SK-MEL-5 (cell line): ENCODE measurements around the gene EGFLAM. TPM values are rescaled to one million over a fixed set of nuclear protein-coding genes. Genes with fewer than 3 reads are reported as not detected.
A peak's percentile ranks its signal among the peaks of the same experiment; 100 is the strongest.

Source experiments
- DNase-seq: peaks from one replicate; pipeline ENCODE4 v3.0.0-alpha.2; 2016; ENCODE audit warnings: low read depth, low spot score
- in situ Hi-C: cut with HindIII; loops from 2 replicates; pipeline ENCODE4 v1.10.0; 2016; ENCODE audit warnings: low sequenced_read_pairs, high pct_unique_total_duplicates, low pct_unique_long_range_greater_than_20kb
- total RNA-seq: library from RNA; depleted of rRNA; stranded (reverse); fragments of >200 nt; shearing (Covaris generic); gene quantifications from 2 replicates; pipeline ENCODE4 v1.2.3, GENCODE V29; 2014

Gene EGFLAM
- total RNA-seq, 1 experiment from 2014 or later: not detected

DNA sequence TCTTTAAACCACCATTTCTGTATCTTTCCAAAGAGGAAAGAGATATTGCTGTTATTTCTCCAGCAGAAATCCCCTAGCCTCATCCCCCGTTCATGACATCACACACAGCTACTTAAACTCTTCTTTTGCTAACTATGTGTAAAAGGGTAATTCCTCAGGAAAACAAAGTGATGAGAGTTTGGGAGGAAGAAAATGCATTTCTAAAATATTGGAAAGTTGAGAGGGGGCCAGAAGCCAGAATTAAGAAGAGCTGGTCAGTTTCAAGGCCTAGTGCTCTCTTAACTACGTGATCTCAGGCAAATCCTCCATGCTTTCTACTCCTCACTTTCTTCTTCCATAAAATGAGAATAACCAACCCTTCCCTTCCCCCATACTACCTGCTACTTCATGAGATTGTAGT, 188.7 kb downstream of the EGFLAM start:
- in situ Hi-C loops: loop anchor here (25.0 kb wide), 1 partner anchor 90 kb away; no protein-coding TSS in a partner anchor
- no peak for DNase-seq

DNA sequence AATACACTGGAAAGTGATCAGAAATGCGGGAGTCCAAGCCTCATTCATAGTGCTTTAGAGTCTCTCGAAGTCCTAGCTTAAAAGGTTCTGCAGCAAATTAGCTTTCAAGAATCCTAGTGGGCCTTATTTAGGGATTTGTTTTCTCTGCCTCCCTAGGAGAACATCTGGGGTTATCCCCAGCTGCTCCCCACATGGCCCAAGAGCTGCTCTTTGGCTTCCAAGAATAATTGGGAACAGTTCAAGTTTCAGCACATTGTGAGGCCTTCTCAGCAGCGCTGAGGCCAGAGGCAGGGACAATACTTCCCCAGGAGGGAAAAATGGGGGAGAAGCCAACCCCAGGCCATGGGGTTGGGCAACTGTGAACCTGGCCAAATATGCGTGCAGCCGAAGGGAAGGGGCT, 189.4 kb downstream of the EGFLAM start:
- no peak for DNase-seq
- in situ Hi-C loops: loop anchor here (25.0 kb wide), 1 partner anchor 90 kb away; no protein-coding TSS in a partner anchor

GRCh38 chr5:38448568-38449350, 190.4 kb downstream of the EGFLAM start:
- DNase-seq: peak; percentile 35
- in situ Hi-C loops: loop anchor here (25.0 kb wide), 1 partner anchor 89 kb away; no protein-coding TSS in a partner anchor

- no peak for DNase-seq
- in situ Hi-C loops: no loop called here
Measured at GRCh38 chr5:38450627-38451026, 192.3 kb downstream of the EGFLAM start.

DNA sequence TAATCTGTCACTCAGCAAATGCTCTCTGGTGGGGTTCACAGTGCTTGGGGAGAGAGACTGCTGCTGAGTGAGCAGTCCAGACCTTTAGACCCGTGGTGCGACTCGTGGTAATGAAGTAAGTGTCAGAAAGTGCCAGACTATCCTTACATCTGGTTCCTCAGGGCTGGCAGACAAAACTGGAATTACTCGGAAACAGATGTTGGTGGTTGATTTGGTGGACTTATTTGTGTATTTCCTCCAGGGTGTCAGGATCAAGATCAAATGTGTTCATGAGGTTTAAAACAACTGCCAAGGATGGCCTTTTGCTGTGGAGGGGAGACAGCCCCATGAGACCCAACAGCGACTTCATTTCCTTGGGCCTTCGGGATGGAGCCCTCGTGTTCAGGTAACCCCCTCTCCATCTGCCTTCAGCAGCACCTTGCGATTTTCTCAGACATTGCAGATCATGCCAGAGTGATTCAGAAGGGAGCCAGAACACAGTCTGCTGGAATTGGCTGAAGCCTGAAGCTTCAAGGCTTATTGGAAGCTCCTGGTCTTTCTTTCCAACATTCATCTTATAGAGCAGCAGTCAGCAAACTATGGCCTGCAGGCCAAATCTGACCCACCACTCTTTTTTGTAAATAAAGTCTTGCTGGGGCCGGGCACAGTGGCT, 192.8 kb downstream of the EGFLAM start:
- in situ Hi-C loops: no loop called here
- DNase-seq: no peak

DNA sequence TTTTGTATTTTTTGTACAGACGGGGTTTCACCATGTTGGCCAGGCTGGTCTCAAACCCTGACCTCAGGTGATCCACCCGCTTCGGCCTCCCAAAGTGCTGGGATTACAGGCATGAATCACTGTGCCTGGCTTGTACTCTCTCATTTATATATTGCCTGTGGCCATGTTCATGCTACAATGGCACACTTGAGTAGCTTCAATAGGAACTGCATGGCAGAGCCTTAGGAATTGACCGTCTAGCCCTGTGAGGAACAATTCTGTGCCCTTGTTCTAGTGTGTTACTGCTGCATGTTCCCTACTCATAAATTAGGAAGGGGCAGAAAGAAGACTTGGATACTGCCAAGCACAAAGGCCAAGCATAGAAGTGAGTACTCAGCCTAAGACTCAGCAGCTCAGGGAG, 193.8 kb downstream of the EGFLAM start:
- DNase-seq: peak; percentile 96
- in situ Hi-C loops: no loop called here

DNA sequence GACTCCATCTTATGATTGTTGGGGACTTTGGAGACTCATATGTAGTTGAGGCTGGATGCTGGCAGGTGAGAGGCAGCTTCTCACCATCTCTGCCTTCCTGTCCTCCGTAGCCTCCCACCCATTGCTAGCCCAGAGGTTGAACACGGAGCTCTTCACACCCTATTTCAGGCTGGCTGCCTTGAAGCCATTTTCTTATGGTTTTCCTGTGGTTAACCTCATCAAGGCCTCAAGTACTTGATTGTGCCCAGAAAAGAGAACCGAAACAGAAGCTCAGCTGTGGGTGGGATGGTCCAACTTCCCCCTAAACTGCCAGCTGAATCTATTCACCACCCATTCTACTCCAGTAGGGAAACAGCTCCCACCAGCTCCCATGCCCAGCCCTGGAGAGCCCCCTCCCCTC, 195.1 kb downstream of the EGFLAM start:
- in situ Hi-C loops: no loop called here
- peak; percentile 20 for DNase-seq

GRCh38 chr5:38453921-38454320, 195.6 kb downstream of the EGFLAM start:
- no peak for DNase-seq
- in situ Hi-C loops: no loop called here

DNA sequence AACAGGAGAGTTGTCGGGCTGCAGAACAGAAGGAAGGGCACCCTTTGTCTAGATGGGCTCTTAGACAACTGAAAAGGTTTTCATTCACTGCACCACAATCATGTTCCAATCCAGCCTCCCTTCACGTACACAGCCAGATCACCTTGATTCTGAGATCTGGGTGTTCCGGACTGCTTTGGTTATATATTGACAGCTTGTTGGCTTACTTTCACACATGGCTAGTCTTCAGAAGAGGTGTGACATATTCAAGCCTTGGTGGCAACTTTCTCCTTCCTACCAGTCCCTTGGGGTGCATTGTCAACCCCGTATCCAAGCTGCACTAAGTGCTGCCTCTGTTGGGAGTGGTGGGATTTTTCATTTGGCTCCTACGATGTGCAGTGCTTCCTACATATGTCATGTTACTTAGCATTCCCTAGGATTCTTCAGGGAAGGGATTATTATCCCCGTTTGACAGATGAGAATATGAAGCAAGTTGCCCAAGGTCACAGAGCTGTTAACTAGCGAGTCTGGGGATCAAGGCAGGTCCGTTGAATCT, 197.5 kb downstream of the EGFLAM start:
- DNase-seq: no peak
- in situ Hi-C loops: no loop called here

GRCh38 chr5:38456657-38457399, 198.5 kb downstream of the EGFLAM start:
- DNase-seq: no peak
- in situ Hi-C loops: no loop called here

DNA sequence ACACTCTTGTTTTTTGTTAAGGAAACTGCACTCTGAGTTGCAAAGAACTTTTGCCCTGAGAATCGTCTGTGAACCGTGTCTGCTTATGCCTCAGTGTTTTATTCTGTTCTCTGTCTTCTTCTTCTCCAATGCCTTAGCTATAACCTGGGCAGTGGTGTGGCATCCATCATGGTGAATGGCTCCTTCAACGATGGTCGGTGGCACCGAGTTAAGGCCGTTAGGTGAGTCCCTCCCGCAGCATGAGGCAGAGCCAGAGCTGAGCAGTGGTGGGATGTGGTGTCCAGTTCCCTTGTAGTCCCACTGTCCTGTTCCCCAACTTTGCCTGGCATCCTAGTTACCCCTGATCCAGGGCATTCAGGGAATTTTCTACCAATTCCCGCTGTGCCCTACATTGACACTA, 199.8 kb downstream of the EGFLAM start:
- in situ Hi-C loops: no loop called here
- DNase-seq: no peak

GRCh38 chr5:38462976-38463633, 204.7 kb downstream of the EGFLAM start:
- no peak for DNase-seq
- in situ Hi-C loops: no loop called here

DNA sequence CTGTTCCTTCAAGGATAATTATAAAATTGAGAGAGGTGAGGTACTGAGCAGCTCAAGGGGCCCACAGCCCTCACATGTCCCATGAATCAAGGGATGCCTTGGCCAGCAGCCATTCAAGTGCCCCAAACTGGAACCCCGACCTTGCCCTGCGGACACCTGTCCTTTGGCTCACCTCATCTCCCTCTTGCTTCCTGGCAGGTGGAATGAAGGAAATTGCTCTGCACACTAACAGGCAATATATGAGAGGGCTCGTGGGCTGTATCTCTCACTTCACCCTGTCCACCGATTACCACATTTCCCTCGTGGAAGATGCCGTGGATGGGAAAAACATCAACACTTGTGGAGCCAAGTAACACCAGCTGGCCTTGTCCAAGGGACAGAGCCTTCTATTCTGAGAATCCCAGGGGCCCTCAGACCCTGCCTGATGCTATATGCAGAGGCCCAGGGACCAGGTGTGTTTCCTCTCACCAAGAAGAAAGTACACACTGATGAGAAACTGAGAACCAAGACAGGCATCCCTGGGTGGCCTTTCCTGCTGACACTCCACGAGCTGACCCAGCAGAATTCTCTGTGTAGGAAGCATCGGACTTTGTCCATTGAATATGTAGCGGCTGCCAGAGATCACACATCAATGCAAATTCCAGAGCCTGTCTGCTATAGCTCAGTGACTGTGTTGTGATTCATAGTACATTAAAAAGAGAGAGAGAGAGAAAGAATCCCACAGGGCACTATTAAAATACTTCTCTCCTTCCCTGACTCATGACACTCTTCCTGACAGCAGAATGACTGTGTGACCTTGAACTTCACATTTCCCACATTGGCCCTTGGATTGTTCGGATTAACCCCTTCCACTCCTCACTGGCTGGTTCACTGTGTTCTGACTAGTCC, 205.5 kb downstream of the EGFLAM start:
- DNase-seq: peak; percentile 81
- in situ Hi-C loops: no loop called here

GRCh38 chr5:38465061-38465460, 206.7 kb downstream of the EGFLAM start:
- no peak for DNase-seq
- in situ Hi-C loops: no loop called here

DNA sequence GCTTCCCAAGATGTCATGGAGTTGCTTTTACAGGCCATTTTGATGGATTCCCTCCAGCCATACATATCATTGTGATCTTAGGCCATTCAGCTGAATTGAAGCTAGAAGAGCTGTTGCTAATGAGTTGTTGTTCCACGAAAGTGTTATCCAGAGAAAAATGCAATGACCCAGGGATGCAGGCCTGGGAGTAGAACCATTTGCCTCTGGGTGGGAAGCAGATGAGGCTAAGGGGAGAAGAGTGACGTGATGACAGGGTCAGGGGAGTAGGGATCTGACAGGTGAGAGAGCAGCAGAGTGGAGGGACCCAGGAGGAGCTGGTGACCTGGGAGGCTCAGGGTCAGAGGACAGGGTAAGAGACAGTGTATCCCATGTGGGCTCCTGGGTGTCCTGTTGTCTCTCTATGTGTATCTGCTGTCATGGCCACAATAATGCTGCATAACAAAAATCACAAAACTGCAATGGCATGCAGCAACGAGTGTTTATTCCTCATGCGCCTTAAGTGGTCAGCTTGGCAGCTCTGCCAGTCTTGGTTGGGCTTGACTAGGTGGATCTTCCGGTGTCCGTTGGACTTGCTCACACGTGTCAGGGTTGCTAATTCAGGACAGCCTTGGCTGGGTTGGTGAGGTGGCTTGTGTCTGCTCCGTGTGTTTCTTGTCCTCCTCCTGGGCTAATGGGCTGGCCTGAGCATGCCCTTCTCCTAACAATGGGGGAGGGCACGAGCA, 207.5 kb downstream of the EGFLAM start:
- in situ Hi-C loops: no loop called here
- no peak for DNase-seq
